ENCODE results near the gene RPL37. TPM values are rescaled to one million over a fixed set of nuclear protein-coding genes. Genes with fewer than 3 reads are reported as not detected.

RPL37 gene
- total and polyA plus RNA-seq, 7 experiments from 2014 or later = 1,642 to 2,827 (median 2,710) TPM

DNA sequence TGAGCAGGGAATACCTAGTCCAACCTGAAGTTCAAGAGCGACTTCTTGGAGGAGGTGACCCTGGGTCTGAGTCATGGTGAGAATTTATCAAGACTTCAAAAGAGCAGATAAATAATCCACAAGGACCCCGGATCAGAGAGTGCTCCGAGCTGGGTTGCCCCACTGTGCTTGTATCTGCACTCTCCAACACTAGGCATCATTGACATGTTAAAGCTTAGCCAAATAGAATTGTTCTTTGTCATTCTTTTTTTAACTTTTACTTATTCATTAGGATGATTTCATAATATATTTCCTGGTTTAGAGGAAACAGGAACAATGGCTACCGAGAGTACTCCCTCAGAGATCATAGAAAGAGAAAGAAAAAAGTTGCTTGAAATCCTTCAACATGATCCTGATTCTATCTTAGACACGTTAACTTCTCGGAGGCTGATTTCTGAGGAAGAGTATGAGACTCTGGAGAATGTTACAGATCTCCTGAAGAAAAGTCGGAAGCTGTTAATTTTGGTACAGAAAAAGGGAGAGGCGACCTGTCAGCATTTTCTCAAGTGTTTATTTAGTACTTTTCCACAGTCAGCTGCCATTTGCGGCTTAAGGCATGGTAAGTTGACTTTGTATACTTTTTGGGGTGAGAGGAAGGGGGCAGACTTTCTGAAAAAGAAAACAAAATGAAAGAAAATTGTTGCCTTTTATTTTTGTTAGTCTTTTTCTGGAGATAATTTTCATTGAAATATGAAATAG is 6.2 kb upstream of the RPL37 start, which contains the start of gene CARD6:
TSS of gene CARD6 (plus strand) at position 300 of the 738 bp plus-strand sequence. CDS start at position 316, 16 bp downstream.
- CTCF ChIA-PET = interaction anchor here (0.7 kb wide), 1 partner anchor 1568 kb away, joined by 3 read pairs; no protein-coding TSS in a partner anchor
- POLR2A ChIA-PET = interaction anchor here (0.6 to 1.1 kb wide), 3 partner anchors 9 to 433 kb away, joined by 3 to 5 read pairs (median 3); no protein-coding TSS in a partner anchor
- peak in 1 of 9 donors; percentile 19 for DNase-seq
- Histone ChIP-seq H3K4me1 (ENCODE audit: control insufficient read depth in 2 of 2, insufficient read depth in 2 of 2, low read length in 2 of 2) (peaks cover 0 to 6% of the 10 kb centered on the region in 2 donors), H3K27me3 (ENCODE audit: control insufficient read depth in 2 of 2, insufficient read depth in 2 of 2, low read length in 2 of 2) (no peaks in the 10 kb centered on the region), H3K27ac (ENCODE audit: low read depth, low read length) (peak within 1 kb of the TSS; percentile 64), H3K36me3 (ENCODE audit: control insufficient read depth in 2 of 3, insufficient read depth in 3 of 3, low read length in 3 of 3) (no peaks in the 10 kb centered on the region), H3K4me3 (ENCODE audit: low read length) (peak within 1 kb of the TSS; percentile 57), H3K9me3 (ENCODE audit: control insufficient read depth in 2 of 3, low read length in 3 of 3) (no peaks in the 10 kb centered on the region)
- peaks cover 0 to 4% (median 0%) of the 10 kb centered on the region in 11 donors for H3K9me3 Mint-ChIP-seq
- peak within 1 kb of the TSS; percentile 70 to 99 (median 91) for H3K27ac Mint-ChIP-seq
- peak; percentile 45 for ATAC-seq
- intact Hi-C loops (cut with micrococcal nuclease) = no loop called here
- H3K27me3 Mint-ChIP-seq = peaks cover 0 to 7% (median 5%) of the 10 kb centered on the region in 5 donors
- H3K36me3 Mint-ChIP-seq = peaks cover 3 to 13% (median 3%) of the 10 kb centered on the region in 5 donors
- H3K4me3 Mint-ChIP-seq = peak within 1 kb of the TSS; percentile 80 to 98 (median 85)
- H3K4me1 Mint-ChIP-seq = peaks cover 7 to 32% (median 13%) of the 10 kb centered on the region in 7 donors

DNA sequence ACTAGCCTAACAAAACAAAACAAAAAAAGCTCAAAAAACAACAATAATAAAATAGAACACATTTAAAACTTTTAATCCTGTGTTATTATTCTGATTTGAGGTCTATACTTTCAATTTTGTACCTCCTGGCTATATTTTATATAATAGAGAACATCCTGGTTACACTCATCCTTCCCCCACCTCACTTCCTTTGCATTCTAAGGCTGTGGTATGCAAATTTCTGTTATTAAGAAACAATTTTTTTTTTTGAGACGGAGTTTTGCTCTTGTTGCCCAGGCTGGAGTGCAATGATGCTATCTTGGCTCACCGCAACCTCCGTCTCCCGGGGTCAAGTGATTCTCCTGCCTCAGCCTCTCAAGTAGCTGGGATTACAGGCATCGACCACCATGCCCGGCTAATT is 3.1 kb upstream of the RPL37 start:
- Histone ChIP-seq H3K4me3 (ENCODE audit: low read length) (no peak overlapping the region), H3K27ac (ENCODE audit: low read depth, low read length) (no peak overlapping the region), H3K9me3 (ENCODE audit: control insufficient read depth in 2 of 3, low read length in 3 of 3) (no peaks in the 10 kb centered on the region), H3K4me1 (ENCODE audit: control insufficient read depth in 2 of 2, insufficient read depth in 2 of 2, low read length in 2 of 2) (peaks cover 7 to 21% of the 10 kb centered on the region in 2 donors), H3K27me3 (ENCODE audit: control insufficient read depth in 2 of 2, insufficient read depth in 2 of 2, low read length in 2 of 2) (no peaks in the 10 kb centered on the region), H3K36me3 (ENCODE audit: control insufficient read depth in 2 of 3, insufficient read depth in 3 of 3, low read length in 3 of 3) (peaks cover 4 to 7% (median 6%) of the 10 kb centered on the region in 3 experiments)
- no peak overlapping the region for H3K4me3 Mint-ChIP-seq
- ATAC-seq = no peak
- CTCF ChIA-PET = no interaction called here
- H3K4me1 Mint-ChIP-seq = peaks cover 19 to 54% (median 37%) of the 10 kb centered on the region in 7 donors
- H3K27me3 Mint-ChIP-seq = peaks cover 0 to 7% (median under 1%) of the 10 kb centered on the region in 5 donors
- no peak overlapping the region for H3K27ac Mint-ChIP-seq
- intact Hi-C loops (cut with micrococcal nuclease) = loop anchor here (5.0 to 10.0 kb wide), 6 partner anchors 453 to 1919 kb away; partner anchors contain the start of genes RICTOR (in 2 of the 2), CCDC152 (in 1 of the 2) and RIMOC1 (in 1 of the 2)
- no peak for DNase-seq
- peaks cover 0 to 4% (median 0%) of the 10 kb centered on the region in 11 donors for H3K9me3 Mint-ChIP-seq
- H3K36me3 Mint-ChIP-seq = peaks cover 5 to 25% (median 19%) of the 10 kb centered on the region in 5 donors
- POLR2A ChIA-PET = interaction anchor here (0.6 to 0.7 kb wide), 2 partner anchors 81 to 174 kb away, joined by 3 read pairs; no protein-coding TSS in a partner anchor

DNA sequence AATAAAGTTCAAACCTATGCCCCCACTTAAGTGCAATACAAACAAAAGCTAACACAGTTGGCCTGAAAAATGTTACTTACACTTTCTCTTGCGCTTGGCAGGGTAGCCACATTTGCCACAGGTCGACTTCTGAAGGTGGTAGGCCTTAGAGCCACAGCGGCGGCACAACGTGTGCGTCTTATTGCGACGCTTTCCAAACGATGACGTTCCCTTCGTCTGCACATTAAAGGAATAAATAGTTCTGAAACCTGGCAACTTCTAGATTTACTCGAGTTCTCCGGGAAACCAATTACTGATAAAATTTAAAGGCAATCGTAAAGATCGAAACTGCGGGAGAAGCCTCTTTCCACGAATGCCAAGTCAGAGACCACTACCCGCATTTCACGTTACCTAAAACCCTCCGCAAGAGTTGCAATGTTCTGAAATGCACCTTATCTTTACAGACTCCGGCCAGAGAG is 602 bp downstream of the RPL37 start:
- Histone ChIP-seq H3K36me3 (ENCODE audit: control insufficient read depth in 2 of 3, insufficient read depth in 3 of 3, low read length in 3 of 3) (peaks cover 31 to 41% (median 36%) of the 10 kb centered on the region in 3 experiments), H3K4me3 (ENCODE audit: low read length) (peak overlapping the region; percentile 88), H3K27ac (ENCODE audit: low read depth, low read length) (peak overlapping the region; percentile 92), H3K9me3 (ENCODE audit: control insufficient read depth in 2 of 3, low read length in 3 of 3) (no peaks in the 10 kb centered on the region), H3K27me3 (ENCODE audit: control insufficient read depth in 2 of 2, insufficient read depth in 2 of 2, low read length in 2 of 2) (no peaks in the 10 kb centered on the region), H3K4me1 (ENCODE audit: control insufficient read depth in 2 of 2, insufficient read depth in 2 of 2, low read length in 2 of 2) (peaks cover 11 to 23% of the 10 kb centered on the region in 2 donors)
- DNase-seq (peak in 7 of 9 donors; percentile 32 to 83 (median 75)), ATAC-seq (peak; percentile 65)
- peaks cover 0 to 4% (median 0%) of the 10 kb centered on the region in 11 donors for H3K9me3 Mint-ChIP-seq
- CTCF ChIA-PET = no interaction called here
- peak overlapping the region; percentile 97 to 100 (median 99) for H3K27ac Mint-ChIP-seq
- peaks cover 21 to 62% (median 47%) of the 10 kb centered on the region in 7 donors for H3K4me1 Mint-ChIP-seq
- H3K27me3 Mint-ChIP-seq = no peaks in the 10 kb centered on the region
- H3K4me3 Mint-ChIP-seq = peak overlapping the region; percentile 93 to 99 (median 98)
- intact Hi-C loops (cut with micrococcal nuclease) = loop anchor here (2.0 to 10.0 kb wide), 4 partner anchors 44 to 1760 kb away; partner anchors contain the start of genes RICTOR (in 1 of the 2) and RIMOC1 (in 1 of the 2)
- POLR2A ChIA-PET = interaction anchor here (0.7 to 1.8 kb wide), 6 partner anchors 14 to 425 kb away, joined by 3 to 11 read pairs (median 5); partner anchors contain the start of gene TTC33
- H3K36me3 Mint-ChIP-seq = peaks cover 10 to 51% (median 34%) of the 10 kb centered on the region in 5 donors

DNA sequence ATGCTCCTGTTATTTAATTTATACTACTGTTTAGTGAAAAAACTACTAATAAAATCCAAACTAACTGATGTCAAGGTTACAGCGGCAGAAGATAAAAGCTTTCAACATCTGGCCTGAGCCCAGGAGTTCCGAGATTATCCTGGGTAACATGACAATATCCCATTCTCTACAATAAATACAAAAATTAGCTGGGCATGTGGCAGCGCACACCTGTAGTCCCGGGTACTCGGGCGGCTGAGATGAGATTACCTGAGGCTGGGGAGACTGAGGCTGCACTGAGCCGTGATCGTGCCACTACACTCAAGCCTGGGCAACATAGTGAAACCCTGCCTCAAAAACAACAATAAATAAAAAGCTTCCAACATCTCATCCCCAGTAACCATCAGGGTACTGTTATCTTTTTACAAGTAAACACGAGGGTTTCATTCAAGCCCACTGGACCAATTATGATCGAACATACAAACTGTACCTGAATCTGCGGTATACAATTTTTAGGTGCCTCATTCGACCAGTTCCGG is 1.3 kb downstream of the RPL37 start:
- peaks cover 11 to 23% of the 10 kb centered on the region in 2 donors for H3K4me1 ChIP-seq (ENCODE audit: control insufficient read depth in 2 of 2, insufficient read depth in 2 of 2, low read length in 2 of 2)
- DNase-seq (no peak), ATAC-seq (no peak)
- no peaks in the 10 kb centered on the region for H3K9me3 ChIP-seq (ENCODE audit: control insufficient read depth in 2 of 3, low read length in 3 of 3)
- ChIA-PET CTCF (interaction anchor here (0.8 kb wide), 1 partner anchor 9 kb away, joined by 3 read pairs; no protein-coding TSS in a partner anchor), POLR2A (interaction anchor here (0.7 to 1.8 kb wide), 5 partner anchors 9 to 107 kb away, joined by 3 to 11 read pairs (median 3); partner anchors contain the start of gene TTC33)
- Mint-ChIP-seq H3K36me3 (peaks cover 16 to 57% (median 40%) of the 10 kb centered on the region in 5 donors), H3K27me3 (no peaks in the 10 kb centered on the region), H3K4me1 (peaks cover 22 to 65% (median 52%) of the 10 kb centered on the region in 7 donors), H3K27ac (peak overlapping the region; percentile 97 to 100 (median 99)), H3K9me3 (peaks cover 0 to 4% (median 0%) of the 10 kb centered on the region in 11 donors), H3K4me3 (peak overlapping the region; percentile 93 to 99 (median 98))
- intact Hi-C loops (cut with micrococcal nuclease) = loop anchor here (2.0 to 10.0 kb wide), 4 partner anchors 45 to 1759 kb away; partner anchors contain the start of genes RICTOR (in 1 of the 2) and RIMOC1 (in 1 of the 2)
- H3K4me3 ChIP-seq (ENCODE audit: low read length) = peak overlapping the region; percentile 88
- H3K27me3 ChIP-seq (ENCODE audit: control insufficient read depth in 2 of 2, insufficient read depth in 2 of 2, low read length in 2 of 2) = no peaks in the 10 kb centered on the region
- peaks cover 31 to 47% (median 36%) of the 10 kb centered on the region in 3 experiments for H3K36me3 ChIP-seq (ENCODE audit: control insufficient read depth in 2 of 3, insufficient read depth in 3 of 3, low read length in 3 of 3)
- H3K27ac ChIP-seq (ENCODE audit: low read depth, low read length) = peak overlapping the region; percentile 92

DNA sequence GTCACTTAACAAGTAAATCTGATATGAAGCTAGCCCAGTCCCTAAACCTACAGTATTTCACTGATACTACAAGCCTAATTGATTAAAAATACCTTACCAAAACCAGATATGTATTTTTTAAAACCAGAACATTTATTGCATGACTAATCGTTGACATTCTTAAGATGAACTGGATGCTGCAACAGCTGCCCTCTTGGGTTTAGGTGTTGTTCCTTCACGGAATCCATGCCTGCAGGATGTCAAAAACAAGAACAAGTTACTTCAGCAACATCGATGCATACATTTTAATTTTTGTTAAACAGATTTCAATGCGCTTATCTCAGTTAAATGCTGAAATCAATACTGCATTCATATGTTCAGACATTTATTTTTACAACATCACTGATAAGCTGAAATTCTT is 2.7 kb downstream of the RPL37 start:
- Mint-ChIP-seq H3K27me3 (no peaks in the 10 kb centered on the region), H3K4me3 (peak overlapping the region in 6 of 10 donors; percentile 93 to 98 (median 98)), H3K36me3 (peaks cover 25 to 67% (median 54%) of the 10 kb centered on the region in 5 donors), H3K4me1 (peaks cover 24 to 72% (median 54%) of the 10 kb centered on the region in 7 donors), H3K9me3 (peaks cover 0 to 4% (median 0%) of the 10 kb centered on the region in 11 donors), H3K27ac (peak overlapping the region in 7 of 9 donors; percentile 14 to 100 (median 99))
- ATAC-seq (no peak), DNase-seq (no peak)
- no peaks in the 10 kb centered on the region for H3K9me3 ChIP-seq (ENCODE audit: control insufficient read depth in 2 of 3, low read length in 3 of 3)
- peaks cover 11 to 23% of the 10 kb centered on the region in 2 donors for H3K4me1 ChIP-seq (ENCODE audit: control insufficient read depth in 2 of 2, insufficient read depth in 2 of 2, low read length in 2 of 2)
- peaks cover 37 to 59% (median 45%) of the 10 kb centered on the region in 3 experiments for H3K36me3 ChIP-seq (ENCODE audit: control insufficient read depth in 2 of 3, insufficient read depth in 3 of 3, low read length in 3 of 3)
- H3K4me3 ChIP-seq (ENCODE audit: low read length) = no peak overlapping the region
- ChIA-PET CTCF (interaction anchor here (1.0 to 1.1 kb wide), 2 partner anchors 51 to 77 kb away, joined by 3 read pairs; partner anchors contain the start of gene TTC33), POLR2A (interaction anchor here (1.0 to 1.2 kb wide), 2 partner anchors 9 to 150 kb away, joined by 3 read pairs; partner anchors contain the start of gene CARD6)
- H3K27ac ChIP-seq (ENCODE audit: low read depth, low read length) = peak overlapping the region; percentile 31
- H3K27me3 ChIP-seq (ENCODE audit: control insufficient read depth in 2 of 2, insufficient read depth in 2 of 2, low read length in 2 of 2) = no peaks in the 10 kb centered on the region
- intact Hi-C loops (cut with micrococcal nuclease) = loop anchor here in 1 of 2 donors (10.0 kb wide), 3 partner anchors 448 to 1758 kb away; partner anchors contain the start of genes RICTOR and RIMOC1

Data from naive thymus-derived CD4-positive, alpha-beta T cell (primary cell).